Stimulated activated CD4-positive, alpha-beta T cell treated with anti-CD3 and anti-CD28 coated beads, Interleukin-2, amount 100 ng/mL, for 24 hours (primary cell): ENCODE measurements around the gene IDH2.

Experiments
- DNase-seq, 2 donors: peaks; one replicate each; pipeline ENCODE4 v3.0.0-alpha.2; 2020

Gene IDH2

DNA sequence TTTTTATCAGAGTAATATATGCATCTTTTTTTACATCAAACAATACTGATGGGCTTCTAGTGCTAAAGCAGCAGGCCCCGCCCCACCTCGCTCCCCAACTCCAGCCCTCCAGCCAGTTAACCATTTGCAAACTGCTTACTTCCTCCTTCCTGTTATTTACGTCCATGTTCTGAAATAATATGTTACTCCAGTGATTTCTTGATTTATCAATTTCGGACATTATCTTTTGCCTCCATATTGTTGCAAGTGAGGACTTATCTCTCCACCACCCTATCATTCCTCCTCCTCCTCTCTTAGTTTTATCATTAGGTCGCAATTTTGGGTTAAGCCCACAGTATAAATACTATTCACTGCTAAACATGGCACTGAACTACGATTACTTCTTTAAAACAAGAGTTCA is 61.6 kb downstream of the IDH2 start:
- DNase-seq = no peak

DNA sequence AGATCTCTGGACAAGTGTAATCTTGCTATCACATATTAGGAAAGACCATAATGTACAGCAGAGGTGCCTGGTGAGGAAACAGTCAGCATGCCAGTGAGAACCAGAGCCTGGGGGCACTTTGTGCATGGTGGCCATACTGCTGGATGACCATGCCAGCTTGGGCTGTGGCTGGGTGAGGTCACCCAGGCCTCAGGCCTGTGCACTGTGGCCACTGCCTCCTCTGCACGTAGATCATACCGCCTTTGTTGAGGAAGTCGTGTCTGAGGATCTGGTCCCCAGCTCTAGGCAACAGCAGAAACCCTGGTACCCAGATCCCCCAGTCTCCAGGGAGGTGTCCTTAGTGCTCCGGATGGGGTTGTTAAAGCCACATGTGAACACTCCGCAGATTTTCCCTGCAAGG is 62.3 kb downstream of the IDH2 start:
- no peak for DNase-seq

DNA sequence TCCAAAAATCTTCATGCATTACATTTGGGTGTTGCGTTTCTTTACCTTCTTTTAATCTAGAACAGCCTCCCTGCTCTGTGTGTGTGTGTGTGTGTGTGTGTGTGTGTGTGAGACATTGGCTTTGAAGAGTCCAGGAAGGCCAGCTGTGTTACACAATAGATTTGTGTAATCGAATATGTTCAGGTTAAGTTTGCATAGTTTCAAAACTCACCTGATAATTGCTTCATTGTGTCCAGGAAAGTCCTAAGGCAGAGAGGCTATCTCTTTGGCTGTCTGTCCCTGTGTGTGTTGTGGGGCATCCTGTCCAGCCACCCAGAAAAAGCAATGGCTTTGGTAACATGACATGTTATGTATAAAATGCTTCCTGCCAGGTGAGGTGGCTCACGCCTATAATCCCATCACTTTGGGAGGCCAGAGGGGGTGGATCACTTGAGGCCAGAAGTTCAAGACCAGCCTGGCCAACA is 63.6 kb downstream of the IDH2 start:
- no peak for DNase-seq

DNA sequence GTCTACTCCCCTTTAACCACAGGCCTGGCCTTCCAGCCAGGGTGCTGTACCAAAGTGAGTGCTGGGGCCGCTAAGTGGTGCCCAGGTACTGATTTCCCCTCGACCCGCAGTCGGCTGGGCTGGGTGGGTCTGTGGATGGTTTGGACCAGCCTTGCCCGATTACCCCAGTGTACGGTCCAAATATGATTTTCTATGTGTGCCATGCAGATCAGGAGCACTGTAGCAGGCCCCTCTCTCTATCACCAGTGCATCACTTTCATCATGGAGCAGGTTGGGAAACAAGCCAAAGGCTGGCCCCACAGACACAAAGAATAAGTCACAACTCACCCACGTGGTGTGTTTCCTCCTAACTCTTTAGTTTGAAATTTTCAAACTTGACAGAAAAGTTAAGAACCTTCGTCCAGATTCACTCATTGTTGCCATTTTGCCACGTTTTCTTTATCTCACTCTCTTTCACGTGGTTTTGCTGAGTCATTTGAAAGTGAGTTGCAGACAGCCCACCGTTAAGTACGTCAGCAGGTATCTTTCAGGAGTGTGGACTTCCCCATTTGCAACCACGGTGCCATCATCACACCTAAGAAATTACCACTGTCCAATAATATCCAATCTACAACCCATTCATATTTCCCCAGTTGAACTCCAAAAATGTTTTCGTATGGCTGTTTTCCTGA is 64.2 kb downstream of the IDH2 start:
- DNase-seq = peak; percentile 54 to 56

DNA sequence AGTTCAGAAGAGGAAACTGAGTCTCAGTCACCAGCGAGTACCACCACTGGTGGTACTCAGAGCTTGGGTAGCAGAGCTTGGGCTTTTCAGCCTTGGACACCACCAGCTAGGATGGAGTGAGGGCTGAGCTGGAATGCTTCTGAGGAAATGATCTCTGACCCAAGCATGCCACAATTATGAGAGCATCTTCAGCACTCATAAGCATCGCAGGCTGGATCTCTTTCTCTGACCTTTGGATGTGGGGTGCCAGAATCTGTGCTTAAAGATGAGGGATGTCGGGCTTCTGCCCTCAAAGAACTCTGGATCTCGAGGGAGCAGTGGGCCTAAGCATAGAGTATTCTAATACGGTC is 64.8 kb downstream of the IDH2 start:
- DNase-seq = no peak

DNA sequence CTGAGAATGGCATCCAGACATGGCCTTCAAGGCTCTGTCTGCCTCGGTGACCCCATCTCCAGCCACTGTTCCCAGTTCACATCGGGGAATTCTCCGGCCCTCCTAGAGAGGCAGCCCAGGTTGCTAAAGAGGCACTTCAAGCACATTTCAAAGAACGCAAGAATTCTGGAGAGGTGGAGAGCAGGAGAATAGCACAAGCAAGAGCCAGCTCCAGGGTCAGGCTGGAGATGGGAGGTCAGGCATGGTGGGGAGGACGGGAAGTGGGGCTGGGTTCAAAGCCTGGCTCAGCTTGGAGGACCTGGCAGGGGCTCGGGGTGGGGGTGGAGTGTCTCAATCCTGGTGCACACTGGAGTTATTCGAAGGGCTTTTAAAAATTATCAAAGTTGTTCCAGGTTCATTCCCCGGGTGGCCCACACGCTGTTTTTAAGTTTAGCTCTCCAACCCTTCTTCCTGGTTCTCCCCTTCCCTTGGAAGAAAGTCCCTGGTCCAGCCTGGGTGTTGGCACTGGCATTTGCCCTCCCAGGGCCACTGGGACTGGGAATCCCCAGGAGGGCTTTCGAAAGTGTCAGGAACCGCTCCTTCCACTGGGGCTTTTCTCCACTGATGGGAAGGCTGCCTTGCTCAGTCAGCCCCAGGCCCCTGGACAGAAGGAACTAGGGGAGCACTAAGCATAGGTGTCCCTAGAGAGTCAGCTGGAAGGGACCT is 65.3 kb downstream of the IDH2 start:
- no peak for DNase-seq

DNA sequence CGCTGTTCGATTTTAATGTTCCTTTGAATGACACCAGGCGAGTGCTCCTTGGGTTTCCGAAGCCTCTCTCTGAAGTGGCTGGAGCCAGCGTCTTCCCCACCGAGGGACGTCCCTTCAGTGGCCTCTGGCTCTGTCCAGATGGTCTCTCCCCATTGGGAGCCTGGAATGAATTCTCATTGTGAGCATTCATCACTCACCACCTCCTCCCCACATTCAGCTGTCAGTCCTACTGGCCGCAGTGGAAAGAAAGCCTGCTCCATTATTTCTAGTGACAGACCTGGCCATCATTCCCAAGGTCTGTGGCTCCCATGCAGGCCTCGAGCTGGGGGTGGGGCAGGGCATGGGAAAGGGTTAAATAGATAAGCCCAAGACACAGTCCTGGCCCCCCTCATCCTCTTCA is 65.9 kb downstream of the IDH2 start:
- DNase-seq = no peak

DNA sequence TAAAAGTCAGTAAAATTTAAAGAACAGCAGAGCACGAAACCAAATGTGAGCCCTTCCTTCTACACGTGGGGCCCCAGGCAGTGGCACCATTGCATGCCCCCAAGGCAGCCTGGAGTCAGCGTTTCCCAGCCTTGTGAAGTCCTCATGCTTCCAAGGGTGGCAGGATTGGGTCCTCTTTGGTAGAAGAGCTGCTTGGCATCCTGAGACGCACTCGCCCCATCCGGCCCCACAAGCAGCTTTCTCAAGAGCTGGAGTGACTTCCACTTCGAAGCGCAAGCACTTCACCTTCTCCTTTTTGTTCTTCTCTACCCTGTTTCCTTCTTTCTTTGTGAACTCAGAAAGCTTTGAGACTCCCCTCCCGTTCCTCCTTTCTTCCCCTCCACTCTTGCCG is 66.4 kb downstream of the IDH2 start:
- DNase-seq = no peak

DNA sequence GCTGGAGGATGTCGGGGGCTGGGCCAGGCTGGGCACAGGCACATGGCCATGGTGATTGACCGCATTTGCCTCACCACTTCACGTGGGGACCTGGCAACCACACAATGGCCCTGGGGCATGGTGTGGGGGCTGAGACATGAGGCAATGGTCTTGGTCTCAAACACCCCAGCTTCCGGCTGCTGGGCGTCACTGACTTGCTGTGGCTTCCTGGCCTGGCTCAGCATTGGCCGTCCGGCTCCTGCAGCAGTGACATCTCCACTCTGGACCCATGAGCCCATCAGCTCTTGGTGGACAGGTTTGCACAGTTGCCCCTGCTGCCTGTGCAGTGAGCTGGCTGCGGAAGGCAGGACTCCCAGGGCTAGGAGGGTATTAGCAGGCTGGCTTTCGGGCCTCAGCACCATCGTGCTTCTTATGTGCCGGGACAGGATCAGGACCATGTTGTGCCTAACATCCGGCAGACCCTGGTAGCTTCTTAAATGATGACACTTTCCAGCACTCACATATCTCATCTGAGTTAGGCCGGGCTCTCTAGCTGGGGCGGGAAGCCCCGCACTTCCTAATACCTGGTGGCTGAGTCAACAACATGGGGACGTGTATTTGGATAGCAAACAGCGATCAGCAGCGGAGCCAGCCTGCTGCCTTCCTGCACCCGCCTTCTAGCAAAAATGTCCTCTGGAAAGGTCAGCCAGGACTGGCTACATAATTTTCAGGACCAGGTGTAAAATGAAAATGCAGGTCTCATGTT is 67.0 kb downstream of the IDH2 start:
- DNase-seq = no peak

DNA sequence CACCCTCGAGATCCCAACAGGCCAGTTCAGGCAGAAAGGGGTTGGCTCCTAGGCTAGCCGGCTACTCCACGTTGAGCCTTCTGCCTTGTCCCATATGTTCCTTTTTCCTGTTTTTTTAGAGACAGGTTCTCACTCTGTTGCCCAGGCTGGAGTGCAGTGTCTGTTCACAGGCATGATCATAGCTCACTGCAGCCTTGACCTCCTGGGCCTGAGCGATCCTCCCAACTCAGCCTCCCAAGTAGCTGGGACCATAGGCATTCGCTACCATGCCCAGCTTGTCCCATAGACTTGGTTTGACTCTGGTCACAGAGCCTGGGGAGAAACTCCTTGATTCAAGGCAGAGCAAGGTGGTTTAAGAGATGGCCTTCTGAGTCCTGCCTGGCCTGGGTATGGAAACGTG is 68.8 kb downstream of the IDH2 start:
- DNase-seq = no peak
